H1 (cell line): ENCODE measurements around the gene HMG20A. TPM values are rescaled to one million over a fixed set of nuclear protein-coding genes. Genes with fewer than 3 reads are reported as not detected.

ENCODE experiments used
- CTCF ChIA-PET: fragments of 300-600 bp; sonication (Branson Sonifier 250); formaldehyde crosslinking; loops from one replicate; lab custom pipeline; 2021; ENCODE audit not compliant: partially characterized antibody; lab: Charles Lee
- POLR2A ChIA-PET: fragments of 300-600 bp; sonication (Branson Sonifier 250); formaldehyde crosslinking; loops from one replicate; lab custom pipeline; 2021; ENCODE audit warnings: inconsistent platforms; ENCODE audit not compliant: partially characterized antibody; lab: Charles Lee
- DNase-seq, 2 experiments: peaks; one replicate each; pipeline versions ENCODE4 v3.0.0 to v3.0.0-alpha.2; 2010 to 2022; ENCODE audit warnings: low spot score in 2 of 2, low read depth in 1 of 2, mixed read lengths in 1 of 2
- FAIRE-seq: peaks from 2 replicates; lab custom pipeline; 2011; peaks lifted over from hg19 to GRCh38; lab: Jason Lieb, UNC
- H2AFZ ChIP-seq: 2 replicates; pipeline ENCODE4 v1.8.1; 2012; ENCODE audit warnings: low read length, inconsistent platforms
- H2AK5ac ChIP-seq: 2 replicates; pipeline ENCODE4 v1.6.1; 2013; ENCODE audit warnings: low read depth, low read length
- H2BK120ac ChIP-seq: replicated peaks from 2 replicates; pipeline ENCODE3; 2013; ENCODE audit warnings: low read depth, low read length, inconsistent platforms
- H2BK12ac ChIP-seq: 2 replicates; pipeline ENCODE4 v1.6.1; 2013; ENCODE audit warnings: low read depth, low read length
- H2BK15ac ChIP-seq: 2 replicates; pipeline ENCODE4 v1.6.1; 2013; ENCODE audit warnings: low read length
- H2BK20ac ChIP-seq: 2 replicates; pipeline ENCODE4 v1.6.1; 2013; ENCODE audit warnings: low read length
- H2BK5ac ChIP-seq: 2 replicates; pipeline ENCODE4 v1.6.1; 2013; ENCODE audit warnings: low read depth, low read length
- H3K14ac ChIP-seq: 2 replicates; pipeline ENCODE4 v1.6.1; 2013; ENCODE audit warnings: inconsistent platforms; ENCODE audit not compliant: insufficient read length
- H3K18ac ChIP-seq: 2 replicates; pipeline ENCODE4 v1.6.1; 2013; ENCODE audit warnings: low read length; ENCODE audit errors: extremely low read depth
- H3K23ac ChIP-seq: 2 replicates; pipeline ENCODE4 v1.6.1; 2013; ENCODE audit warnings: inconsistent platforms; ENCODE audit not compliant: insufficient read length
- H3K23me2 ChIP-seq: 2 replicates; pipeline ENCODE4 v1.6.1; 2013; ENCODE audit warnings: low read depth, low read length
- H3K27ac ChIP-seq: 2 replicates; pipeline ENCODE4 v1.6.1; 2011; ENCODE audit warnings: low read depth, low read length, inconsistent platforms
- H3K27me3 ChIP-seq, 4 experiments: replicated peaks in 1 of 4; 1 replicate in 1 of 4; 2 replicates in 3 of 4; pipeline versions ENCODE4 v1.6.1 to v1.8.1; 2011 to 2013; ENCODE audit warnings: low read length in 3 of 4, mild to moderate bottlenecking in 3 of 4, inconsistent platforms in 2 of 4, mixed read lengths in 2 of 4, moderate library complexity in 1 of 4; ENCODE audit not compliant: control insufficient read depth in 3 of 4, insufficient read depth in 3 of 4; ENCODE audit errors: extremely low read depth in 1 of 4
- H3K36me3 ChIP-seq, 4 experiments: 2 replicates each; pipeline versions ENCODE4 v1.6.1 to v1.8.1; 2011 to 2013; ENCODE audit warnings: mild to moderate bottlenecking in 4 of 4, low read length in 3 of 4, moderate library complexity in 2 of 4, control low read depth in 1 of 4, inconsistent platforms in 1 of 4; ENCODE audit not compliant: insufficient read depth in 4 of 4, control insufficient read depth in 2 of 4
- H3K4ac ChIP-seq: replicated peaks from 2 replicates; pipeline ENCODE3; 2013; ENCODE audit warnings: low read length, low read depth, mixed read lengths, inconsistent platforms; ENCODE audit not compliant: insufficient read length
- H3K4me1 ChIP-seq, 4 experiments: replicated peaks in 1 of 4; 1 replicate in 1 of 4; 2 replicates in 3 of 4; pipeline versions ENCODE4 v1.6.1 to v1.8.1; 2011 to 2013; ENCODE audit warnings: low read length in 3 of 4, inconsistent platforms in 2 of 4, mixed read lengths in 1 of 4; ENCODE audit not compliant: insufficient read depth in 4 of 4, control insufficient read depth in 3 of 4
- H3K4me2 ChIP-seq, 2 experiments: 2 replicates each; pipeline versions ENCODE4 v1.6.1 to v1.8.1; 2011 to 2013; ENCODE audit warnings: low read depth in 2 of 2, low read length in 2 of 2, control low read depth in 1 of 2, inconsistent platforms in 1 of 2, mild to moderate bottlenecking in 1 of 2; ENCODE audit not compliant: insufficient read depth in 1 of 2
- H3K4me3 ChIP-seq, 4 experiments: fragments of 200-600, 300-600 bp in 1 of 4; sonication (generic), shearing (Covaris generic), sonication (Bioruptor Twin) in 1 of 4; 2 replicates each; pipeline versions ENCODE4 v1.5.1 to v1.8.1; 2011 to 2016; ENCODE audit warnings: low read length in 4 of 4, low read depth in 3 of 4, control low read depth in 2 of 4, inconsistent platforms in 2 of 4, mild to moderate bottlenecking in 2 of 4, mixed read lengths in 1 of 4, moderate library complexity in 1 of 4; ENCODE audit not compliant: insufficient read depth in 2 of 4; ENCODE audit errors: extremely low read depth in 1 of 4
- H3K56ac ChIP-seq: replicated peaks from 2 replicates; pipeline ENCODE3; 2013; ENCODE audit warnings: low read depth, mild to moderate bottlenecking, mixed read lengths, low read length, inconsistent platforms; ENCODE audit not compliant: insufficient read length
- H3K79me1 ChIP-seq: 2 replicates; pipeline ENCODE4 v1.6.1; 2013; ENCODE audit warnings: low read depth, low read length, control low read depth
- H3K79me2 ChIP-seq, 2 experiments: 2 replicates each; pipeline versions ENCODE4 v1.6.1 to v1.8.1; 2012 to 2013; ENCODE audit warnings: low read length in 2 of 2, mild to moderate bottlenecking in 2 of 2, inconsistent platforms in 1 of 2; ENCODE audit not compliant: insufficient read depth in 2 of 2, control insufficient read depth in 1 of 2
- H3K9ac ChIP-seq, 4 experiments: replicated peaks in 1 of 4; 1 replicate in 1 of 4; 2 replicates in 3 of 4; pipeline versions ENCODE4 v1.6.1 to v1.8.1; 2011 to 2013; ENCODE audit warnings: low read depth in 3 of 4, low read length in 3 of 4, control low read depth in 2 of 4, mild to moderate bottlenecking in 2 of 4, moderate library complexity in 2 of 4, inconsistent platforms in 1 of 4; ENCODE audit errors: extremely low read depth in 1 of 4
- H3K9me3 ChIP-seq, 2 experiments: 2 replicates each; pipeline versions ENCODE4 v1.6.1 to v1.8.1; 2012 to 2013; ENCODE audit warnings: mild to moderate bottlenecking in 2 of 2, moderate library complexity in 2 of 2, control low read depth in 1 of 2, inconsistent platforms in 1 of 2, low read depth in 1 of 2, low read length in 1 of 2, mixed read lengths in 1 of 2; ENCODE audit not compliant: insufficient read depth in 2 of 2
- H4K20me1 ChIP-seq, 2 experiments: replicated peaks in 1 of 2; 2 replicates each; pipeline versions ENCODE3 to v1.8.1; 2011 to 2013; ENCODE audit warnings: inconsistent platforms in 2 of 2, low read length in 2 of 2, mild to moderate bottlenecking in 1 of 2; ENCODE audit not compliant: insufficient read depth in 2 of 2, control insufficient read depth in 1 of 2
- H4K5ac ChIP-seq: 2 replicates; pipeline ENCODE4 v1.6.1; 2013; ENCODE audit warnings: low read length, low read depth, mixed read lengths, inconsistent platforms; ENCODE audit not compliant: insufficient read length
- H4K8ac ChIP-seq: 2 replicates; pipeline ENCODE4 v1.8.0; 2013; ENCODE audit warnings: mild to moderate bottlenecking, moderate library complexity, low read length, inconsistent platforms; ENCODE audit not compliant: insufficient read depth; ENCODE audit errors: extremely low read depth
- H4K91ac ChIP-seq: replicated peaks from 2 replicates; pipeline ENCODE3; 2013; ENCODE audit warnings: low read length, mixed read lengths, inconsistent platforms; ENCODE audit not compliant: insufficient read length
- CBX8 ChIP-seq: fragments of 300-800, 300-1000 bp; sonication (generic); IDR thresholded peaks from 2 replicates; pipeline ENCODE4 v1.7.1; 2016; ENCODE audit warnings: low read depth, low read length, borderline replicate concordance
- EGR1 ChIP-seq: IDR thresholded peaks from 2 replicates; pipeline ENCODE4 v1.6.1; 2011; ENCODE audit warnings: low read depth, low read length, borderline replicate concordance
- FOSL1 ChIP-seq: IDR thresholded peaks from 2 replicates; pipeline ENCODE4 v1.6.1; 2011; ENCODE audit warnings: mild to moderate bottlenecking, low read depth, low read length, moderate library complexity; ENCODE audit not compliant: insufficient read depth
- GABPA ChIP-seq: IDR thresholded peaks from 2 replicates; pipeline ENCODE4 v1.6.1; 2011; ENCODE audit warnings: mild to moderate bottlenecking, low read length, moderate library complexity, borderline replicate concordance; ENCODE audit not compliant: insufficient read depth
- HDAC6 ChIP-seq: IDR thresholded peaks from one replicate; pipeline ENCODE4 v1.7.1; 2012; ENCODE audit warnings: low read depth, mild to moderate bottlenecking, inconsistent platforms, low read length, moderate library complexity
- KDM1A ChIP-seq: fragments of 200-600, 300-600 bp; sonication (generic); IDR thresholded peaks from 2 replicates; pipeline ENCODE4 v1.7.1; 2016; ENCODE audit warnings: mild to moderate bottlenecking, low read length, borderline replicate concordance
- NRF1 ChIP-seq: IDR thresholded peaks from 2 replicates; pipeline ENCODE4 v1.6.1; 2011; ENCODE audit warnings: mild to moderate bottlenecking, low read depth, low read length, improper control_type of control experiment
- POLR2AphosphoS5 ChIP-seq: IDR thresholded peaks from 2 replicates; pipeline ENCODE4 v1.6.1; 2011; ENCODE audit warnings: low read depth, low read length
- SAP30 ChIP-seq: fragments of 300-600 bp; sonication (generic); IDR thresholded peaks from 2 replicates; pipeline ENCODE4 v1.7.1; 2012; ENCODE audit warnings: low read length, moderate library complexity, mild to moderate bottlenecking, inconsistent platforms; ENCODE audit not compliant: insufficient read depth, insufficient replicate concordance
- SRF ChIP-seq: IDR thresholded peaks from 2 replicates; pipeline ENCODE4 v1.6.1; 2011; ENCODE audit warnings: mild to moderate bottlenecking, low read depth, low read length, moderate library complexity
- TBP ChIP-seq: IDR thresholded peaks from 2 replicates; pipeline ENCODE4 v1.6.1; 2011; ENCODE audit warnings: low read depth, low read length, improper control_type of control experiment
- TCF12 ChIP-seq: IDR thresholded peaks from 2 replicates; pipeline ENCODE4 v1.6.1; 2011; ENCODE audit warnings: low read depth, mild to moderate bottlenecking, low read length
- TEAD4 ChIP-seq: IDR thresholded peaks from 2 replicates; pipeline ENCODE4 v1.6.1; 2012; ENCODE audit warnings: low read depth, low read length, inconsistent platforms, mixed read lengths
- ZNF274 ChIP-seq: IDR thresholded peaks from 2 replicates; pipeline ENCODE4 v1.7.0; 2012; ENCODE audit warnings: low read length, borderline replicate concordance; ENCODE audit errors: extremely low read depth
- polyA plus RNA-seq, 7 experiments: library from polyadenylated mRNA; depleted of rRNA in 3 of 7; stranded (reverse) in 5 of 7; unstranded in 2 of 7; fragments of >200 nt in 5 of 7; fragments of 200-250 nt in 2 of 7; gene quantifications; 1 replicate in 5 of 7; 2 replicates in 1 of 7; 4 replicates in 1 of 7; pipeline versions ENCODE4 v1.2.1 to v1.2.3, GENCODE V29; 2011 to 2013; ENCODE audit warnings: missing spikeins in 2 of 7, mixed read lengths in 2 of 7
- total RNA-seq: library from RNA; stranded (reverse); fragmentation: NEBNext Ultra II Directional; extraction: Animal tissue kit (Norgen Biotek cat#: 25700); gene quantifications from 2 replicates; pipeline ENCODE4 v1.2.1, GENCODE V29; 2021

HMG20A gene
- total and polyA plus RNA-seq, 2 of the 8 experiments (the other 6 are each of a cell fraction or from before 2014, with no cell fraction given): 52.1 to 59.7 TPM

GRCh38 chr15:77384086-77384485 is 36.6 kb upstream of the HMG20A start:
- H3K18ac ChIP-seq: no peak overlapping the region
- H3K56ac ChIP-seq: no peak overlapping the region
- no peaks in the 10 kb centered on the region for H3K23me2 ChIP-seq
- no peaks in the 10 kb centered on the region for H3K36me3 ChIP-seq
- H3K79me2 ChIP-seq: peaks cover 0 to 76% of the 10 kb centered on the region in 2 experiments; a peak in 2 of 4 replicates
- H3K14ac ChIP-seq: no peak overlapping the region
- DNase-seq (no peak), FAIRE-seq (no peak)
- ChIA-PET CTCF (interaction anchor here (1.4 to 1.8 kb wide), 3 partner anchors 8 to 159 kb away, joined by 3 to 5 read pairs (median 4); no protein-coding TSS in a partner anchor), POLR2A (no interaction called here)
- H3K9me3 ChIP-seq: no peaks in the 10 kb centered on the region
- no peak overlapping the region for H3K4me2 ChIP-seq
- peaks cover 3% of the 10 kb centered on the region; the same call in 1 of the 2 replicates for H3K79me1 ChIP-seq
- no peaks in the 10 kb centered on the region for H3K27me3 ChIP-seq
- no peak overlapping the region for H2BK12ac ChIP-seq
- H2BK5ac ChIP-seq: no peak overlapping the region
- H4K20me1 ChIP-seq: no peaks in the 10 kb centered on the region
- no peak for TF ChIP-seq NRF1
- TF ChIP-seq TEAD4: no peak
- TF ChIP-seq POLR2AphosphoS5: no peak
- no peak for TF ChIP-seq GABPA
- TF ChIP-seq KDM1A: no peak
- TF ChIP-seq SAP30: no peak
- no peak for TF ChIP-seq CBX8
- no peak for TF ChIP-seq SRF
- TF ChIP-seq ZNF274: no peak
- no peak for TF ChIP-seq TCF12
- TF ChIP-seq FOSL1: no peak
- TF ChIP-seq HDAC6: no peak
- no peak for TF ChIP-seq TBP
- TF ChIP-seq EGR1: no peak
- H3K4ac ChIP-seq: no peak overlapping the region
- H2AFZ ChIP-seq: no peak overlapping the region
- no peak overlapping the region for H3K23ac ChIP-seq
- no peak overlapping the region for H4K8ac ChIP-seq
- H2BK120ac ChIP-seq: no peak overlapping the region
- no peak overlapping the region for H3K4me3 ChIP-seq
- H2BK15ac ChIP-seq: no peak overlapping the region
- no peak overlapping the region for H4K5ac ChIP-seq
- peaks cover 0 to 2% (median under 1%) of the 10 kb centered on the region in 4 experiments; a peak in 2 of 7 replicates for H3K4me1 ChIP-seq
- no peak overlapping the region for H4K91ac ChIP-seq
- H3K27ac ChIP-seq: no peak overlapping the region
- no peak overlapping the region for H2AK5ac ChIP-seq
- H2BK20ac ChIP-seq: no peak overlapping the region
- no peak overlapping the region for H3K9ac ChIP-seq
